HL-60 (cell line): ENCODE measurements around the gene RER1.

Experiments used
- CTCF ChIP-seq: IDR thresholded peaks from one replicate; pipeline ENCODE4 v1.5.1; 2011; ENCODE audit warnings: low read length, control low read depth, inconsistent platforms; ENCODE audit not compliant: insufficient read depth
- GABPA ChIP-seq: IDR thresholded peaks from 2 replicates; pipeline ENCODE4 v1.6.1; 2012; ENCODE audit warnings: low read depth
- REST ChIP-seq: IDR thresholded peaks from 2 replicates; pipeline ENCODE4 v1.6.1; 2012; ENCODE audit warnings: low read depth; ENCODE audit not compliant: insufficient replicate concordance

- TF ChIP-seq GABPA (no peak), CTCF (no peak), REST (no peak)
These were observed 55.2 kb downstream of the RER1 start for GRCh38 chr1:2446861-2447260.
